Osteoblast (primary cell): ENCODE measurements around the gene COLQ. TPM values are rescaled to one million over a fixed set of nuclear protein-coding genes. Genes with fewer than 3 reads are reported as not detected.

Experiments
- DNase-seq: peaks from one replicate; pipeline ENCODE4 v3.0.0; 2011; ENCODE audit warnings: low spot score, mixed read lengths; ENCODE audit not compliant: insufficient read length; ENCODE audit errors: missing footprints
- H2AFZ ChIP-seq: 2 replicates; pipeline ENCODE4 v1.6.0; 2011; ENCODE audit warnings: mild to moderate bottlenecking, low read length
- H3K27ac ChIP-seq: 2 replicates; pipeline ENCODE4 v1.5.1; 2011; ENCODE audit warnings: mild to moderate bottlenecking, low read depth, low read length, moderate library complexity
- H3K27me3 ChIP-seq: 2 replicates; pipeline ENCODE4 v1.6.0; 2012; ENCODE audit warnings: mild to moderate bottlenecking, control low read depth, inconsistent platforms, low read length, moderate library complexity; ENCODE audit not compliant: insufficient read depth
- H3K36me3 ChIP-seq: 2 replicates; pipeline ENCODE4 v1.5.1; 2011; ENCODE audit warnings: mild to moderate bottlenecking, low read length, control low read depth, moderate library complexity; ENCODE audit not compliant: insufficient read depth
- H3K4me1 ChIP-seq: 2 replicates; pipeline ENCODE4 v1.5.1; 2011; ENCODE audit warnings: mild to moderate bottlenecking, low read length, control low read depth, moderate library complexity; ENCODE audit not compliant: insufficient read depth
- H3K4me2 ChIP-seq: 2 replicates; pipeline ENCODE4 v1.6.0; 2011; ENCODE audit warnings: mild to moderate bottlenecking, low read length; ENCODE audit not compliant: insufficient read depth
- H3K4me3 ChIP-seq: fragments of 200-600 bp; sonication (generic); 3 replicates; pipeline ENCODE4 v1.5.1; 2012; ENCODE audit warnings: mild to moderate bottlenecking, low read length, inconsistent platforms; ENCODE audit not compliant: insufficient read depth
- H3K79me2 ChIP-seq: 2 replicates; pipeline ENCODE4 v1.6.0; 2012; ENCODE audit warnings: mild to moderate bottlenecking, low read length, control low read depth, inconsistent platforms; ENCODE audit not compliant: insufficient read depth
- H3K9me3 ChIP-seq: 2 replicates; pipeline ENCODE4 v1.5.1; 2011; ENCODE audit warnings: low read depth, low read length, control low read depth
- H4K20me1 ChIP-seq: 2 replicates; pipeline ENCODE4 v1.6.0; 2012; ENCODE audit warnings: mild to moderate bottlenecking, low read length, control low read depth; ENCODE audit not compliant: insufficient read depth
- CTCF ChIP-seq: IDR thresholded peaks from 2 replicates; pipeline ENCODE4 v1.5.1; 2011; ENCODE audit warnings: mild to moderate bottlenecking, low read depth, low read length, moderate library complexity; ENCODE audit errors: extremely low read depth
- total RNA-seq: library from RNA; depleted of rRNA; stranded (reverse); fragments of >200 nt; gene quantifications from 2 replicates; pipeline ENCODE4 v1.2.3, GENCODE V29; 2012

Gene COLQ
- total RNA-seq, 1 donor = 1.4 TPM

GRCh38 chr3:15479400-15480224, 41.9 kb downstream of the COLQ start:
- Histone ChIP-seq H3K36me3 (no peaks in the 10 kb centered on the region), H3K9me3 (no peaks in the 10 kb centered on the region), H3K4me2 (no peak overlapping the region), H3K79me2 (no peaks in the 10 kb centered on the region), H3K27me3 (no peaks in the 10 kb centered on the region), H4K20me1 (no peaks in the 10 kb centered on the region), H2AFZ (no peak overlapping the region), H3K4me1 (no peaks in the 10 kb centered on the region), H3K4me3 (no peak overlapping the region), H3K27ac (no peak overlapping the region)
- no peak for TF ChIP-seq CTCF
- DNase-seq = peak; percentile 53

- H2AFZ ChIP-seq = no peak overlapping the region
- H3K4me2 ChIP-seq = no peak overlapping the region
- H3K4me1 ChIP-seq = no peaks in the 10 kb centered on the region
- no peaks in the 10 kb centered on the region for H4K20me1 ChIP-seq
- no peaks in the 10 kb centered on the region for H3K79me2 ChIP-seq
- no peak overlapping the region for H3K4me3 ChIP-seq
- no peak for TF ChIP-seq CTCF
- no peak overlapping the region for H3K27ac ChIP-seq
- H3K36me3 ChIP-seq = no peaks in the 10 kb centered on the region
- no peaks in the 10 kb centered on the region for H3K9me3 ChIP-seq
- DNase-seq = no peak
- H3K27me3 ChIP-seq = no peaks in the 10 kb centered on the region
Observed at GRCh38 chr3:15478640-15478979, 42.9 kb downstream of the COLQ start.

GRCh38 chr3:15477951-15478639, 43.4 kb downstream of the COLQ start:
- Histone ChIP-seq H3K27ac (no peak overlapping the region), H3K27me3 (no peaks in the 10 kb centered on the region), H3K9me3 (no peaks in the 10 kb centered on the region), H4K20me1 (no peaks in the 10 kb centered on the region), H2AFZ (no peak overlapping the region), H3K4me3 (no peak overlapping the region), H3K79me2 (no peaks in the 10 kb centered on the region), H3K4me1 (no peaks in the 10 kb centered on the region), H3K4me2 (no peak overlapping the region), H3K36me3 (no peaks in the 10 kb centered on the region)
- TF ChIP-seq CTCF = no peak
- DNase-seq = no peak

GRCh38 chr3:15476378-15476777, 45.1 kb downstream of the COLQ start:
- Histone ChIP-seq H3K4me1 (no peaks in the 10 kb centered on the region), H2AFZ (no peak overlapping the region), H3K4me3 (no peak overlapping the region), H3K36me3 (no peaks in the 10 kb centered on the region), H4K20me1 (no peaks in the 10 kb centered on the region), H3K4me2 (no peak overlapping the region), H3K27ac (no peak overlapping the region), H3K9me3 (no peaks in the 10 kb centered on the region), H3K27me3 (no peaks in the 10 kb centered on the region), H3K79me2 (no peaks in the 10 kb centered on the region)
- TF ChIP-seq CTCF = no peak
- no peak for DNase-seq
